Esophagus squamous epithelium (tissue), 4 donors: ENCODE data around the gene CDH15.

Experiments used
- CTCF ChIP-seq, 6 experiments: fragments of 450-650 bp in 4 of 6; fragments of 200-600 bp in 2 of 6; sonication (generic) in 2 of 6; IDR thresholded peaks; one replicate each; pipeline ENCODE4 v1.5.1; 2016 to 2019; ENCODE audit warnings: antibody characterized with exemption in 6 of 6, mild to moderate bottlenecking in 4 of 6, moderate library complexity in 4 of 6
- POLR2A ChIP-seq, 4 donors: fragments of 450-650 bp; IDR thresholded peaks; one replicate each; pipeline ENCODE4 v1.6.1; 2017; ENCODE audit warnings: antibody characterized with exemption in 4 of 4, mild to moderate bottlenecking in 4 of 4, moderate library complexity in 3 of 4

GRCh38 chr16:89194340-89195311 is 23.1 kb downstream of the CDH15 start:
- TF ChIP-seq CTCF (IDR thresholded peaks at IDR 0.05) (no peak), POLR2A (IDR thresholded peaks at IDR 0.05) (no peak)
